IPS-20b (cell line): ENCODE data around the gene HEXIM1.
A peak's percentile ranks its signal among the peaks of the same experiment; 100 is the strongest.

ENCODE experiments used
- H3K27ac ChIP-seq: one replicate; pipeline ENCODE4 v1.5.1; 2013; ENCODE audit warnings: low read length
- H3K27me3 ChIP-seq: 2 replicates; pipeline ENCODE4 v1.6.1; 2013; ENCODE audit warnings: mild to moderate bottlenecking, low read length, inconsistent platforms; ENCODE audit not compliant: insufficient read depth
- H3K36me3 ChIP-seq: 2 replicates; pipeline ENCODE4 v1.6.1; 2013; ENCODE audit warnings: low read depth, mild to moderate bottlenecking, inconsistent platforms, low read length, moderate library complexity; ENCODE audit not compliant: insufficient read depth
- H3K4me1 ChIP-seq: 2 replicates; pipeline ENCODE4 v1.6.1; 2013; ENCODE audit warnings: mild to moderate bottlenecking, control low read depth, inconsistent platforms, low read length, moderate library complexity; ENCODE audit not compliant: insufficient read depth
- H3K4me3 ChIP-seq: 2 replicates; pipeline ENCODE4 v1.5.1; 2013; ENCODE audit warnings: mild to moderate bottlenecking, low read length, inconsistent platforms
- H3K9ac ChIP-seq: 2 replicates; pipeline ENCODE4 v1.6.1; 2013; ENCODE audit warnings: low read depth, mild to moderate bottlenecking, inconsistent platforms, low read length, moderate library complexity
- H3K9me3 ChIP-seq: 2 replicates; pipeline ENCODE4 v1.6.1; 2013; ENCODE audit warnings: mild to moderate bottlenecking, low read depth, low read length, inconsistent platforms; ENCODE audit not compliant: insufficient read depth

HEXIM1 gene

GRCh38 chr17:45171338-45172231 lies 23.3 kb downstream of the HEXIM1 start:
- Histone ChIP-seq H3K27ac (peak overlapping the region; percentile 77), H3K9me3 (no peaks in the 10 kb centered on the region), H3K4me1 (peaks cover 28% of the 10 kb centered on the region), H3K9ac (peak overlapping the region; percentile 58; the same call in 1 of the 2 replicates), H3K27me3 (no peaks in the 10 kb centered on the region), H3K4me3 (no peak overlapping the region; the same call in 1 of the 2 replicates), H3K36me3 (peaks cover 8% of the 10 kb centered on the region; the same call in 1 of the 2 replicates)

GRCh38 chr17:45172232-45172540 lies 23.9 kb downstream of the HEXIM1 start:
- H3K9me3 ChIP-seq = no peaks in the 10 kb centered on the region
- H3K27me3 ChIP-seq = no peaks in the 10 kb centered on the region
- peak overlapping the region; percentile 62 for H3K27ac ChIP-seq
- H3K36me3 ChIP-seq = peaks cover 8% of the 10 kb centered on the region; the same call in 1 of the 2 replicates
- no peak overlapping the region; the same call in 1 of the 2 replicates for H3K4me3 ChIP-seq
- peaks cover 28% of the 10 kb centered on the region for H3K4me1 ChIP-seq
- H3K9ac ChIP-seq = peak overlapping the region; percentile 58; the same call in 1 of the 2 replicates

DNA sequence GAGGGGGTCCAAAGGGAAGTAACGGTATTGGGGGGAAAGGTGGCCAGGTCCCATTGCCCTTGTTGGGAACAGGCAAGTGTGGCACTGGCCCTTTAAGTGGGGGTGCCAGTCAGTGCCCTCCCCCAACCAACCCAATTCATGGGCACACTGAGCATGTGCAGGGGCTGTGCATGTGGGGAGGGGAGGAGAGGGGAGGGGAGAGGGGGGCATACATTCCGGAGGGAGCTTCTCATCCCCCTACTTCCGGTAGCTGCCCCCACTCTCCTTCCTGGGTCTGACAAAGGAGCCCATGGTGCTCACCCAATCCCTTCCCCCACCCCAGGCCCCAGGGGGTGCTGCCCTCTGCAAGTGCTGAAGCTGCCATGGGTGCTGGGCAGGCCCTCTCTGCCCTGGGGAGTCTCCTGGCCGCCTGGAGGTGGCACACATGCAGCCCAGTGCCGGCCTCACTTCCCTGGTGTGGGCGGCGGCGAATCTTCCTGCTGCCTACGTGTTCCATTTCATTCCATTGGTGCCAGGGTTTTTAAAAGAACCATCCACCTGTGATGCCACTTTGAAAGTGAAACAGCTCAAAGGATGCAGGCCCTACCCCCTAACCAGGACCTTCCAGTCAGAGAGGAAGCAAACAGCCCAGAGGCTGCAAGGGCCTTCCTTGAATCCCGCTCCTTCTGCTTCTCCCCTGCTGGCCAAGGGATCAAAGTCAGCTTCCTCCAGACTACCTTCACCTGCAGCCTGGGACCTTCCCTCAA lies 24.4 kb downstream of the HEXIM1 start:
- Histone ChIP-seq H3K4me1 (peaks cover 28% of the 10 kb centered on the region), H3K36me3 (peaks cover 8% of the 10 kb centered on the region; the same call in 1 of the 2 replicates), H3K27ac (peak overlapping the region; percentile 62), H3K4me3 (no peak overlapping the region), H3K9ac (peak overlapping the region; percentile 71; the same call in 1 of the 2 replicates), H3K27me3 (no peaks in the 10 kb centered on the region), H3K9me3 (no peaks in the 10 kb centered on the region)

DNA sequence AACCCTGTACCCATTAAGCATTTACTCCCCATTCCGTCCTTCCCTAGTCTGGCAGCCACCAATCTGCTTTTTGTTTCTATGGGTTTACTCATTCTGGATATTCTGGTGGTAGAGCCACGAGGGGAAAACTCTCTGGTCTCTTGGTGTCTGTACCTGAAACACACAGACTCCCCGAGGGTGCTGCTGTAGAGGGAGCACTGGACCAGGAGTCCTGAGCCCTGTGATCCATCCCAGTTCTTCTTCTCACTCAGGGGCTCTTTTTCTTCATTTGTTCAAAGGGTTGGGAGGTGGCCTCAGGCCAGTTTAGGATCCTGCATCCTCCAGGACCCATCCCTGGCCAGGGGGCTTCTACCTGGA lies 27.5 kb downstream of the HEXIM1 start:
- no peaks in the 10 kb centered on the region for H3K9me3 ChIP-seq
- H3K9ac ChIP-seq = no peak overlapping the region
- no peak overlapping the region for H3K27ac ChIP-seq
- H3K27me3 ChIP-seq = no peaks in the 10 kb centered on the region
- peaks cover 20% of the 10 kb centered on the region for H3K4me1 ChIP-seq
- no peak overlapping the region for H3K4me3 ChIP-seq
- no peaks in the 10 kb centered on the region for H3K36me3 ChIP-seq

- H3K27me3 ChIP-seq = no peaks in the 10 kb centered on the region
- H3K9ac ChIP-seq = no peak overlapping the region
- H3K36me3 ChIP-seq = no peaks in the 10 kb centered on the region
- H3K4me1 ChIP-seq = peaks cover 6% of the 10 kb centered on the region
- no peak overlapping the region for H3K4me3 ChIP-seq
- no peak overlapping the region for H3K27ac ChIP-seq
- H3K9me3 ChIP-seq = no peaks in the 10 kb centered on the region
Measured at GRCh38 chr17:45177563-45177962, 29.3 kb downstream of the HEXIM1 start.

GRCh38 chr17:45184144-45184543 lies 35.9 kb downstream of the HEXIM1 start:
- H3K9me3 ChIP-seq = no peaks in the 10 kb centered on the region
- no peak overlapping the region for H3K9ac ChIP-seq
- no peak overlapping the region for H3K27ac ChIP-seq
- H3K4me1 ChIP-seq = no peaks in the 10 kb centered on the region
- no peak overlapping the region for H3K4me3 ChIP-seq
- H3K36me3 ChIP-seq = no peaks in the 10 kb centered on the region
- no peaks in the 10 kb centered on the region for H3K27me3 ChIP-seq

GRCh38 chr17:45186801-45187354 lies 38.6 kb downstream of the HEXIM1 start:
- Histone ChIP-seq H3K9me3 (no peaks in the 10 kb centered on the region), H3K4me1 (no peaks in the 10 kb centered on the region), H3K9ac (no peak overlapping the region), H3K36me3 (no peaks in the 10 kb centered on the region), H3K4me3 (no peak overlapping the region), H3K27me3 (no peaks in the 10 kb centered on the region), H3K27ac (no peak overlapping the region)

GRCh38 chr17:45189009-45189408 lies 40.7 kb downstream of the HEXIM1 start:
- no peak overlapping the region for H3K27ac ChIP-seq
- H3K9me3 ChIP-seq = no peaks in the 10 kb centered on the region

DNA sequence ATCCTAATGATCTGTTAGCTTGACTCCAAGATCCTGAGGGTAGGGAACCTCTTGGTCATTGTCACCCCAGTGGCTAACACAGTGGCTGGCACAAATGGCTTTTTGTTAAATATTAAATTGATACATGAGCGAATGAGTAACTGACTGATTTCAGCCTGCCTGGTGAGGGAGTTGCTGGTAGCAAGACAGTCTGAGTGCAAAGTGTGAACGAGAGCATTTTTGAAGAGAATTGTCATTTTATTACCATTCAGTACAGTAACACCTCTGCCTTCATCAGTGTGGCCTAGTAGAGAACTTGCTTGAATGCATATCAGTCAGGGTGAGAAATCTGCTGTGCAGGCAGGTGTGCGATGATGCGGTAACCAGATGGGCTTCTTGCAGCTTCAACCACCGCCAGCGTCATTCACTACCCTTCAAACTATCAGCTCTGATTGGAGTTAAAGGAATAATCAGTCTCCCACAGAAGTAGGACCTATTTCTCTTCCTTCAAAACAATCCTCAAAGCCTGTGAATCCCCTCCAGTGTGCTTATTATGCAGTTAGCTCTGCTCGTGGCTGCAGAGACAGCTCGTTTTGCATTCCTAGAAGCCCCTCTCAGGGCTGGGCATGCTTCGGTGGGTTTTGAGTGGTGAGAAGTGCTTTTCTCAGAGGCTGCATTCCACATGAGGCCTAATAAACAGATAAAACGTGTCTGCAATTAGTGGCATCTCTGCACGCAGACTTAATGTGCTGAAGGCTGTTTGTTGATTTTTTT lies 42.4 kb downstream of the HEXIM1 start:
- no peaks in the 10 kb centered on the region for H3K4me1 ChIP-seq
- no peak overlapping the region for H3K4me3 ChIP-seq
- H3K27ac ChIP-seq = no peak overlapping the region
- no peak overlapping the region for H3K9ac ChIP-seq
- no peaks in the 10 kb centered on the region for H3K36me3 ChIP-seq
- no peaks in the 10 kb centered on the region for H3K27me3 ChIP-seq
- no peaks in the 10 kb centered on the region for H3K9me3 ChIP-seq

More at GRCh38 chr17:45189009-45189408, 40.7 kb downstream of the HEXIM1 start:
- H3K27me3 ChIP-seq = no peaks in the 10 kb centered on the region
- no peaks in the 10 kb centered on the region for H3K4me1 ChIP-seq
- H3K4me3 ChIP-seq = no peak overlapping the region
- no peaks in the 10 kb centered on the region for H3K36me3 ChIP-seq
- no peak overlapping the region for H3K9ac ChIP-seq

- Histone ChIP-seq H3K27ac (no peak overlapping the region), H3K36me3 (no peaks in the 10 kb centered on the region)
Measured at GRCh38 chr17:45195424-45195823, 47.1 kb downstream of the HEXIM1 start.

GRCh38 chr17:45197108-45197507 lies 48.8 kb downstream of the HEXIM1 start:
- Histone ChIP-seq H3K36me3 (no peaks in the 10 kb centered on the region), H3K27me3 (no peaks in the 10 kb centered on the region), H3K4me1 (peaks cover 5% of the 10 kb centered on the region; the same call in 1 of the 2 replicates), H3K27ac (no peak overlapping the region), H3K4me3 (peak overlapping the region; percentile 37; the same call in 1 of the 2 replicates), H3K9me3 (no peaks in the 10 kb centered on the region), H3K9ac (peak overlapping the region; percentile 19; the same call in 1 of the 2 replicates)

More at GRCh38 chr17:45195424-45195823, 47.1 kb downstream of the HEXIM1 start:
- no peak overlapping the region for H3K4me3 ChIP-seq
- no peaks in the 10 kb centered on the region for H3K27me3 ChIP-seq
- H3K4me1 ChIP-seq = peaks cover 5% of the 10 kb centered on the region; the same call in 1 of the 2 replicates
- H3K9ac ChIP-seq = no peak overlapping the region
- no peaks in the 10 kb centered on the region for H3K9me3 ChIP-seq
